SK-N-SH (cell line): ENCODE data around the gene TRIM72. TPM values are rescaled to one million over a fixed set of nuclear protein-coding genes. Genes with fewer than 3 reads are reported as not detected.

Experiments used
- CTCF ChIA-PET: fragments of 300-600, 350-600 bp; formaldehyde crosslinking; extraction: SDS; loops from one replicate; lab custom pipeline; 2021; lab: Yijun Ruan, JAX
- POLR2A ChIA-PET: fragments of 350-600 bp; sonication (Branson Sonifier 250); formaldehyde crosslinking; extraction: SDS; loops from one replicate; lab custom pipeline; 2020; ENCODE audit warnings: antibody characterized with exemption, inconsistent platforms; lab: Yijun Ruan, JAX
- DNase-seq: peaks from one replicate; pipeline ENCODE4 v3.0.0; 2012
- H2AFZ ChIP-seq: fragments of 200-600 bp; sonication (generic); 2 replicates; pipeline ENCODE4 v1.8.1; 2016; ENCODE audit warnings: antibody characterized with exemption, mild to moderate bottlenecking, low read depth
- H3F3A ChIP-seq: fragments of 200-600 bp; sonication (generic); replicated peaks from 2 replicates; pipeline ENCODE3; 2016; ENCODE audit warnings: antibody characterized with exemption, mild to moderate bottlenecking; ENCODE audit not compliant: insufficient read depth
- H3K27ac ChIP-seq, 2 experiments: fragments of 200-500 bp in 1 of 2; fragments of 200-600 bp in 1 of 2; sonication (Bioruptor generic) in 1 of 2; sonication (generic), shearing (Covaris generic) in 1 of 2; 2 replicates each; pipeline versions ENCODE4 v1.5.1 to v1.6.1; 2014 to 2016; ENCODE audit warnings: low read depth in 2 of 2, inconsistent platforms in 1 of 2, low read length in 1 of 2, mild to moderate bottlenecking in 1 of 2, mixed read lengths in 1 of 2
- H3K27me3 ChIP-seq: fragments of 200-600 bp; sonication (generic), shearing (Covaris generic); 2 replicates; pipeline ENCODE4 v1.6.1; 2016; ENCODE audit warnings: mixed run types; ENCODE audit not compliant: insufficient read depth
- H3K36me3 ChIP-seq, 2 experiments: fragments of 200-500 bp in 1 of 2; fragments of 200-600 bp in 1 of 2; sonication (Bioruptor generic) in 1 of 2; sonication (generic) in 1 of 2; replicated peaks in 1 of 2; 2 replicates each; pipeline versions ENCODE3 to v1.5.1; 2014 to 2016; ENCODE audit warnings: low read length in 1 of 2, mild to moderate bottlenecking in 1 of 2; ENCODE audit not compliant: insufficient read depth in 2 of 2, control insufficient read depth in 1 of 2
- H3K4me1 ChIP-seq, 2 experiments: fragments of 200-500 bp in 1 of 2; fragments of 200-600 bp in 1 of 2; sonication (Bioruptor generic) in 1 of 2; sonication (generic), shearing (Covaris generic) in 1 of 2; 2 replicates each; pipeline versions ENCODE4 v1.5.1 to v1.6.1; 2014 to 2016; ENCODE audit warnings: low read depth in 1 of 2, low read length in 1 of 2, mixed run types in 1 of 2; ENCODE audit not compliant: insufficient read depth in 2 of 2, control insufficient read depth in 1 of 2
- H3K4me2 ChIP-seq: fragments of 200-600 bp; sonication (generic), shearing (Covaris generic); 2 replicates; pipeline ENCODE4 v1.6.1; 2017; ENCODE audit warnings: mixed run types
- H3K4me3 ChIP-seq, 2 experiments: fragments of 200-500 bp in 1 of 2; fragments of 200-600 bp in 1 of 2; sonication (Bioruptor generic) in 1 of 2; sonication (generic), shearing (Covaris generic) in 1 of 2; 2 replicates each; pipeline versions ENCODE4 v1.5.1 to v1.8.1; 2014 to 2016; ENCODE audit warnings: low read depth in 2 of 2, inconsistent platforms in 1 of 2, low read length in 1 of 2, mild to moderate bottlenecking in 1 of 2, mixed read lengths in 1 of 2, moderate library complexity in 1 of 2
- H3K79me2 ChIP-seq: fragments of 200-600 bp; sonication (generic); 2 replicates; pipeline ENCODE4 v1.8.1; 2017; ENCODE audit warnings: mild to moderate bottlenecking; ENCODE audit not compliant: insufficient read depth
- H3K9ac ChIP-seq: fragments of 200-600 bp; sonication (generic); 2 replicates; pipeline ENCODE4 v1.6.1; 2017; ENCODE audit warnings: mixed run types
- H3K9me2 ChIP-seq: fragments of 200-600 bp; sonication (generic); 2 replicates; pipeline ENCODE4 v1.6.1; 2017; ENCODE audit warnings: mixed run types
- H3K9me3 ChIP-seq: fragments of 200-600 bp; sonication (generic); 2 replicates; pipeline ENCODE4 v1.6.1; 2017; ENCODE audit warnings: mixed run types, mild to moderate bottlenecking, moderate library complexity
- H4K20me1 ChIP-seq: fragments of 200-600 bp; sonication (generic); 2 replicates; pipeline ENCODE4 v1.6.1; 2017; ENCODE audit warnings: mild to moderate bottlenecking, mixed run types; ENCODE audit not compliant: insufficient read depth
- EP300 ChIP-seq, 2 experiments: IDR thresholded peaks; 2 replicates each; pipeline versions ENCODE4 v1.4.0 to v1.6.1; 2012; ENCODE audit warnings: borderline replicate concordance in 1 of 2, low read depth in 1 of 2, low read length in 1 of 2
- EZH2phosphoT487 ChIP-seq: fragments of 200-600 bp; sonication (generic); IDR thresholded peaks from 2 replicates; pipeline ENCODE4 v1.6.1; 2017; ENCODE audit warnings: low read depth, mixed run types, mild to moderate bottlenecking, antibody characterized with exemption, moderate library complexity, borderline replicate concordance
- GATA2 ChIP-seq: sonication (generic); formaldehyde crosslinking; IDR thresholded peaks from 2 replicates; pipeline ENCODE4 v1.5.0; 2020; ENCODE audit warnings: mild to moderate bottlenecking, missing genetic modification reagents
- JUND ChIP-seq: IDR thresholded peaks from 2 replicates; pipeline ENCODE4 v1.4.0; 2012
- MEF2A ChIP-seq: IDR thresholded peaks from 2 replicates; pipeline ENCODE4 v1.4.0; 2012; ENCODE audit warnings: low read depth, borderline replicate concordance
- NFIC ChIP-seq: IDR thresholded peaks from 2 replicates; pipeline ENCODE4 v1.4.0; 2012; ENCODE audit warnings: borderline replicate concordance
- NRF1 ChIP-seq: IDR thresholded peaks from 2 replicates; pipeline ENCODE4 v1.6.1; 2012; ENCODE audit warnings: low read depth, mild to moderate bottlenecking, low read length
- POLR2AphosphoS5 ChIP-seq: IDR thresholded peaks from 2 replicates; pipeline ENCODE4 v1.6.1; 2012; ENCODE audit warnings: low read depth, low read length
- RCOR1 ChIP-seq: fragments of 150-350 bp; IDR thresholded peaks from 2 replicates; pipeline ENCODE4 v1.6.1; 2017; ENCODE audit warnings: antibody characterized with exemption, low read length
- RFX5 ChIP-seq: IDR thresholded peaks from 2 replicates; pipeline ENCODE4 v1.6.1; 2012; ENCODE audit warnings: mild to moderate bottlenecking, improper control_type of control experiment, low read length
- SMC3 ChIP-seq: IDR thresholded peaks from 2 replicates; pipeline ENCODE4 v1.6.1; 2012; ENCODE audit warnings: low read depth, low read length, improper control_type of control experiment
- TAF1 ChIP-seq: IDR thresholded peaks from 2 replicates; pipeline ENCODE4 v1.6.1; 2012; ENCODE audit warnings: low read depth, mild to moderate bottlenecking, low read length, moderate library complexity, borderline replicate concordance
- TEAD4 ChIP-seq: IDR thresholded peaks from 2 replicates; pipeline ENCODE4 v1.4.0; 2012; ENCODE audit warnings: mild to moderate bottlenecking, borderline replicate concordance; ENCODE audit not compliant: insufficient read depth
- YY1 ChIP-seq: IDR thresholded peaks from 2 replicates; pipeline ENCODE4 v1.4.0; 2012; ENCODE audit warnings: low read depth, mild to moderate bottlenecking
- WGBS: methylation state at CpG from one replicate; pipeline ENCODE4 v1.1.6; 2017; ENCODE audit warnings: low lambda C conversion rate; 5-methylcytosine and 5-hydroxymethylcytosine counted together
- polyA plus RNA-seq, 3 experiments: library from polyadenylated mRNA; depleted of rRNA; stranded (reverse); fragments of >200 nt; gene quantifications; 2 replicates each; pipeline ENCODE4 v1.2.3, GENCODE V29; 2012
- TF ChIP-seq, protein P1 (sequence below): IDR thresholded peaks from 2 replicates; pipeline ENCODE4 v1.4.0; 2012; ENCODE audit warnings: low read depth, borderline replicate concordance
- TF ChIP-seq, protein P2 (sequence below): IDR thresholded peaks from 2 replicates; pipeline ENCODE4; 2012
- TF ChIP-seq, protein P3 (sequence below): fragments of 200-600 bp; sonication (generic); IDR thresholded peaks from 2 replicates; pipeline ENCODE4 v1.6.1; 2017; ENCODE audit warnings: antibody characterized with exemption, mild to moderate bottlenecking, moderate library complexity
- TF ChIP-seq, protein P4 (sequence below): IDR thresholded peaks from 2 replicates; pipeline ENCODE4 v1.4.0; 2012; ENCODE audit warnings: low read depth, borderline replicate concordance
- TF ChIP-seq, protein P5 (sequence below): fragments of 150-350 bp; IDR thresholded peaks from 2 replicates; pipeline ENCODE4 v1.6.1; 2016; ENCODE audit warnings: mild to moderate bottlenecking, low read depth, low read length

TRIM72 gene
- polyA plus RNA-seq, 1 of the 3 experiments (the other 2 are of a cell fraction), result under 0.01 TPM

DNA sequence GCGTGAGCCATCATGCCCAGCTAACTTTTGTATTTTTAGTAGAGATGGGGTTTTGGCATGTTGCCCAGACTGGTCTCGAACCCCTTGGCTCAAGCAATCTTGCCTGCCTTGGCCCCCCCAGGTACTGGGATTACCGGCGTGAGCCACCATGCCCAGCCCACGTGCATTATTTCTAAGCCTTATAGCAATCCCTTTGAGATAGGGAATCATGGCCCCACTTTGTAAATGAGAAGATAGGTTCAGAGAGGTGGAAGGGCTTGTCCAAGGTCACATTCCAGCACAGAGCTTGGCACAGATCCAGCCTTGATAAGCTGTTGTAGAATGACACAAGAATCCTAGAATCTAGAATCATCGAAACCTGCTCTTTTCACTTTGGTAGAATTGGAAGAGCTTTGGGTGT lies 7.1 kb upstream of the TRIM72 start:
- Histone ChIP-seq H3K27ac (no peak overlapping the region), H4K20me1 (no peaks in the 10 kb centered on the region), H3K4me2 (no peak overlapping the region), H3K36me3 (no peaks in the 10 kb centered on the region), H3K9ac (no peak overlapping the region), H3K4me1 (no peaks in the 10 kb centered on the region), H2AFZ (no peak overlapping the region), H3K9me3 (no peaks in the 10 kb centered on the region), H3K9me2 (no peaks in the 10 kb centered on the region), H3K27me3 (peaks cover 42% of the 10 kb centered on the region), H3K4me3 (no peak overlapping the region), H3K79me2 (no peaks in the 10 kb centered on the region), H3F3A (peaks cover 4% of the 10 kb centered on the region)
- ChIA-PET CTCF (interaction anchor here (1.2 to 1.3 kb wide), 2 partner anchors 24 to 64 kb away, joined by 3 read pairs; no protein-coding TSS in a partner anchor), POLR2A (interaction anchor here (1.4 kb wide), 1 partner anchor 27 kb away, joined by 5 read pairs; the partner anchor contains the start of gene FUS)
- TF ChIP-seq EZH2phosphoT487 (no peak), RCOR1 (no peak), RFX5 (no peak), YY1 (no peak), NRF1 (no peak), POLR2AphosphoS5 (no peak), TAF1 (no peak), MEF2A (no peak), NFIC (no peak), SMC3 (no peak), TEAD4 (no peak), EP300 (IDR thresholded peaks at IDR 0.05; ENCODE audit: borderline replicate concordance in 1 of 2, low read depth in 1 of 2, low read length in 1 of 2) (no peak), JUND (no peak), GATA2 (CRISPR knock-in tag) (no peak)
- TF ChIP-seq, protein P1, sequence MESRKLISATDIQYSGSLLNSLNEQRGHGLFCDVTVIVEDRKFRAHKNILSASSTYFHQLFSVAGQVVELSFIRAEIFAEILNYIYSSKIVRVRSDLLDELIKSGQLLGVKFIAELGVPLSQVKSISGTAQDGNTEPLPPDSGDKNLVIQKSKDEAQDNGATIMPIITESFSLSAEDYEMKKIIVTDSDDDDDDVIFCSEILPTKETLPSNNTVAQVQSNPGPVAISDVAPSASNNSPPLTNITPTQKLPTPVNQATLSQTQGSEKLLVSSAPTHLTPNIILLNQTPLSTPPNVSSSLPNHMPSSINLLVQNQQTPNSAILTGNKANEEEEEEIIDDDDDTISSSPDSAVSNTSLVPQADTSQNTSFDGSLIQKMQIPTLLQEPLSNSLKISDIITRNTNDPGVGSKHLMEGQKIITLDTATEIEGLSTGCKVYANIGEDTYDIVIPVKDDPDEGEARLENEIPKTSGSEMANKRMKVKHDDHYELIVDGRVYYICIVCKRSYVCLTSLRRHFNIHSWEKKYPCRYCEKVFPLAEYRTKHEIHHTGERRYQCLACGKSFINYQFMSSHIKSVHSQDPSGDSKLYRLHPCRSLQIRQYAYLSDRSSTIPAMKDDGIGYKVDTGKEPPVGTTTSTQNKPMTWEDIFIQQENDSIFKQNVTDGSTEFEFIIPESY, result no peak
- TF ChIP-seq, protein P2, sequence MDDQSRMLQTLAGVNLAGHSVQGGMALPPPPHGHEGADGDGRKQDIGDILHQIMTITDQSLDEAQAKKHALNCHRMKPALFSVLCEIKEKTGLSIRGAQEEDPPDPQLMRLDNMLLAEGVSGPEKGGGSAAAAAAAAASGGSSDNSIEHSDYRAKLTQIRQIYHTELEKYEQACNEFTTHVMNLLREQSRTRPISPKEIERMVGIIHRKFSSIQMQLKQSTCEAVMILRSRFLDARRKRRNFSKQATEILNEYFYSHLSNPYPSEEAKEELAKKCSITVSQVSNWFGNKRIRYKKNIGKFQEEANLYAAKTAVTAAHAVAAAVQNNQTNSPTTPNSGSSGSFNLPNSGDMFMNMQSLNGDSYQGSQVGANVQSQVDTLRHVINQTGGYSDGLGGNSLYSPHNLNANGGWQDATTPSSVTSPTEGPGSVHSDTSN, result no peak
- TF ChIP-seq, protein P3, sequence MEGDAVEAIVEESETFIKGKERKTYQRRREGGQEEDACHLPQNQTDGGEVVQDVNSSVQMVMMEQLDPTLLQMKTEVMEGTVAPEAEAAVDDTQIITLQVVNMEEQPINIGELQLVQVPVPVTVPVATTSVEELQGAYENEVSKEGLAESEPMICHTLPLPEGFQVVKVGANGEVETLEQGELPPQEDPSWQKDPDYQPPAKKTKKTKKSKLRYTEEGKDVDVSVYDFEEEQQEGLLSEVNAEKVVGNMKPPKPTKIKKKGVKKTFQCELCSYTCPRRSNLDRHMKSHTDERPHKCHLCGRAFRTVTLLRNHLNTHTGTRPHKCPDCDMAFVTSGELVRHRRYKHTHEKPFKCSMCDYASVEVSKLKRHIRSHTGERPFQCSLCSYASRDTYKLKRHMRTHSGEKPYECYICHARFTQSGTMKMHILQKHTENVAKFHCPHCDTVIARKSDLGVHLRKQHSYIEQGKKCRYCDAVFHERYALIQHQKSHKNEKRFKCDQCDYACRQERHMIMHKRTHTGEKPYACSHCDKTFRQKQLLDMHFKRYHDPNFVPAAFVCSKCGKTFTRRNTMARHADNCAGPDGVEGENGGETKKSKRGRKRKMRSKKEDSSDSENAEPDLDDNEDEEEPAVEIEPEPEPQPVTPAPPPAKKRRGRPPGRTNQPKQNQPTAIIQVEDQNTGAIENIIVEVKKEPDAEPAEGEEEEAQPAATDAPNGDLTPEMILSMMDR, result no peak
- TF ChIP-seq, protein P4, sequence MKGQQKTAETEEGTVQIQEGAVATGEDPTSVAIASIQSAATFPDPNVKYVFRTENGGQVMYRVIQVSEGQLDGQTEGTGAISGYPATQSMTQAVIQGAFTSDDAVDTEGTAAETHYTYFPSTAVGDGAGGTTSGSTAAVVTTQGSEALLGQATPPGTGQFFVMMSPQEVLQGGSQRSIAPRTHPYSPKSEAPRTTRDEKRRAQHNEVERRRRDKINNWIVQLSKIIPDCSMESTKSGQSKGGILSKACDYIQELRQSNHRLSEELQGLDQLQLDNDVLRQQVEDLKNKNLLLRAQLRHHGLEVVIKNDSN, result no peak
- TF ChIP-seq, protein P5, sequence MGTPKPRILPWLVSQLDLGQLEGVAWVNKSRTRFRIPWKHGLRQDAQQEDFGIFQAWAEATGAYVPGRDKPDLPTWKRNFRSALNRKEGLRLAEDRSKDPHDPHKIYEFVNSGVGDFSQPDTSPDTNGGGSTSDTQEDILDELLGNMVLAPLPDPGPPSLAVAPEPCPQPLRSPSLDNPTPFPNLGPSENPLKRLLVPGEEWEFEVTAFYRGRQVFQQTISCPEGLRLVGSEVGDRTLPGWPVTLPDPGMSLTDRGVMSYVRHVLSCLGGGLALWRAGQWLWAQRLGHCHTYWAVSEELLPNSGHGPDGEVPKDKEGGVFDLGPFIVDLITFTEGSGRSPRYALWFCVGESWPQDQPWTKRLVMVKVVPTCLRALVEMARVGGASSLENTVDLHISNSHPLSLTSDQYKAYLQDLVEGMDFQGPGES, result no peak
- no peak for DNase-seq
- WGBS, result 20% methylated on average over 6 of the region's 6 CpGs
